HT-29 (cell line): ENCODE data around the gene PTBP1. TPM values are rescaled to one million over a fixed set of nuclear protein-coding genes. Genes with fewer than 3 reads are reported as not detected.

Experiments used
- DNase-seq: peaks from one replicate; pipeline ENCODE4 v3.0.0-alpha.2; 2015; ENCODE audit warnings: low spot score
- total RNA-seq: library from RNA; depleted of rRNA; stranded (reverse); fragments of >200 nt; shearing (Covaris generic); gene quantifications from 2 replicates; pipeline ENCODE4 v1.2.3, GENCODE V29; 2014

PTBP1 gene
- total RNA-seq, 1 experiment from 2014 or later, result 599 TPM

DNA sequence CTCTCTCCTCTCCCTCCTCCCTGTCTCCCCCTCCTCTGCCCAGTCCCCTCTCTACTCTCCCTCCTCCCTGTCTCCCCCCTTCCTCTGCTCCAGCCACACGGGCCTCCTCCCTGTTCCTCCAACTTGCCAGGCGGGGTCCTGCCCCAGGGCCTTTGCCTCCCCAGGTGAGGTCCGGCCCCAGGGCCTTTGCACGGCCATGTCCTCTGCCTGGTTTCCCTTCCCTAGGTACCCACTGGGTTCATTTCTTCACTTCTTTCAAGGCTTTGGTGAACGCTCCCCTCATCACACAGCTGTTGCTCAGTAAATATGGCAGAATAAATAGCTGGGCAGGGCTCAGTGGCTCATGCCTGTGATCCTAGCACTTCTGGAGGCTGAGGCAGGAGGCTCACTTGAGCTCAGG, 25.2 kb upstream of the PTBP1 start:
- no peak for DNase-seq

DNA sequence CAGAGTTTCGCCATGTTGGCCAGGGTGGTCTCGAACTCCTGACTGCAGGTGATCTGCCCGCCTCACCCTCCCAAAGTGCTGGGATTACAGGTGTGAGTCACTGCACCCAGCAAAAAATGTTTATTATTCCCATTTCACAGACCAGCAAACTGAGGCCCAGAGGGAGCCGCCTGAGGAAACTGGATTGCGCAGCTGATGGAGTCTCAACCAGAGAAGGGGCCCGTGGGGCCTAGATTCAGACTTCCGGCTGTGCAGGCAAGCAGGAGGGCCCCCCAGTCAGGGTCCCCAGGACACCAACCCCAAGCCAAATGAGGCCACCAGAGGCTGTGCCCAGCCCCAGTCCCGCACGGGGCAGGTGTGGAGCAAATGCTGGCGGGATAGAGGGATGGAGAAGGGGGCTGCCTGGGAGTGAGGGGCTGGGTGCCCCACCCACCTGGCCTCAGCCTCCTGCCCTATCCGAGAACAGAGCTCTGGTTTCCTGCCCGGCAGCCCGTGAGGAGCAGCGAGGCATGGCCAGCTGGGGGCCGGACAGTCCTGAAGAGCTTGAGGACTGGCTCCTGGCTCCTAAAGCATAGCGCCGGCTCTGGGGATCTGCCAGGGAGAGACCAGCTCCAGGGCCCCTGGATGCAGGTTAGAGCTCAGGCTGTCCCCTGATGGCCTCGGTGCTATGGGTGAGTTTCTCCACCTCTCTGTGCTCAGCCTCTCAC, 24.4 kb upstream of the PTBP1 start:
- DNase-seq, result no peak

DNA sequence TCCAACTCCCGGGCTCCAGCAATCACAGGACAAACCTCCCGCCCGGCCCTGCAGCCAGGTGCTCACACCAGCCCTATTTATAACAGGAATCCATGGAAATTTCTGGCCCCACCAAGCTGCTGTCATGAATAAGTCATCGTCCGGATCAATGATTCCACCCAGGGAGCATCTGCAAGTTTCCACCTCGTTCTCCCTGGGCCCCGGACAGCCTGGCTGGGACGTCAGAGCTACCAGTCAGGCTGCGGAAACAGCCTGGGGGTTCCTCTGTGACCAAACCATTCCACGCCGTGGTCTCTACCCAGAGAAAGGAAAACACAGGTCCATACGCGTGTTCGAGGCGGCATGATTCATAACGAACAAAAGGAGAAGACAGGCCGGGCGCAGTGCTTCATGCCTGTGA, 20.7 kb upstream of the PTBP1 start:
- DNase-seq, result no peak

DNA sequence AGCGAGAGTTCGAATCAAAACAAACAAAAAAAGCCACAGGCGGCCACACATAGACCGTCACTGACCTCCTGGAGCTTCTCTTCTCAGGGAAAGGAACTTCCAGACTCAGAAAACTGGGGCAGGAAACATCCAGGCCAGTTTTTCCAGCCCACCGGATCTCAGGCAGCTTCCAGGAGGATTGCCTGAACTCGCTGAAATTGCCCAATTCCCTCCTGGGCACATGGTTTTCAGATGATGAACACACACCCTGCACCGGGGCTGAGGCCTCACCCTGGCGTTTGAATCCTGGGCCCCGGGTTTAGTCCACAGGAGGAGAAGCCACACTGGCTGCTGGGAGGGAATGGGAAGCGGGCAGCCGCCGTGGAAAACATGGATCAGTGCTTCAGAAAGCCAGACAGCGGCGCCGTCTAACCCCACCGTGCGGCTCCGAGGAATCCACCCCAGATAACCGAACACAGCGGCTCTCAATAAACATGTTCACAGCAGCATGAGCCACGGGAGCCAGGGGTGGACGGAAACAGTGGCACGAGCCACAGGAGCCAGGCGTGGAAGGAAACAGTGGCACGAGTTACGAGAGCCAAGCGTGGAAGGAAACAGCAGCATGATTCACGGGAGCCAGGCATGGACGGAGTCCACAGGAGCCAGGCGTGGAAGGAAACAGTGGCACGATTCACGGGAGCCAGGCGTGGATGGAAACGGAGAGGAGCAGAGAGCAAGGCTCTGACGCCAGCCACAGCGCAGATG, 18.2 kb upstream of the PTBP1 start:
- DNase-seq, result no peak

- DNase-seq, result no peak
Measured at GRCh38 chr19:780935-781334, 16.3 kb upstream of the PTBP1 start.

GRCh38 chr19:781800-782184, 15.5 kb upstream of the PTBP1 start:
- no peak for DNase-seq

GRCh38 chr19:782185-782877, 14.9 kb upstream of the PTBP1 start:
- peak; percentile 57 for DNase-seq

DNA sequence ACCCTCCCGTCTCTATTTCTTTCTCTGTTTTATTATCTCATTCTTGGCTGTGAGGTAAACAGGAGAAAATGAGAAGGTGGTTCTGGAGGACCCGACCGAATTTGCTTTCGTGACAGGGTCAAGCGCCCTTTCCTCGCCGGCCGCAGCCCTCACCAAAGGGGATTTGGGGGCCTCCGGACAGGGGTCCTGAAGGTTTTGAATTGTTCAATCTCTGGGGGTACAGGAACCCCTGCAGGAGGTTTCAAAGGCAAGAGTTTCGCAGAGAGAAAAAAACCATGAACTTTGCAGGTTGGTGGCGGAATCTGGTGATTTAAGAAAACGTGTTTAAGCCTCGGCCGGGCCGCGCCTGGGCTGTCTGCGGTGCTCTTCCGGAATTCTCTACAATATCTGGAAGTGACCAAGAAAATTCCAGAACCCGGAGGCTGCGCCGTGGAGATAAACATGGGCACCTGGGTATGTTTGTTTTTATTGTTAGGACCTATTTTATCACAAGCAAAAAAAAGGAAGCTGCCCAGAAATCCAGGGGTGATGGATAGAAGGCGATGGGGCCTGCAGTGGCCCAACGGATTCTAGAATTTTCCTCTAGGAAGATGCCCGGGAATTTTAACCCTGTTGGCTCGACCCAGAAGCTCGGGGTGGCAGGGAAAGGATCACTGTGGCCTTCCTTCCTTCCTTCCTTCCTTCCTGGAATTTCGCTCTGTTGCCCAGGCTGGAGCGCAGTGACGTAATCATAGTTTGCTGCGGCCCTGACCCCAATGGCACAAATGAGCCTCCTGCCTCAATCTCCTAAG, 14.2 kb upstream of the PTBP1 start:
- no peak for DNase-seq

DNA sequence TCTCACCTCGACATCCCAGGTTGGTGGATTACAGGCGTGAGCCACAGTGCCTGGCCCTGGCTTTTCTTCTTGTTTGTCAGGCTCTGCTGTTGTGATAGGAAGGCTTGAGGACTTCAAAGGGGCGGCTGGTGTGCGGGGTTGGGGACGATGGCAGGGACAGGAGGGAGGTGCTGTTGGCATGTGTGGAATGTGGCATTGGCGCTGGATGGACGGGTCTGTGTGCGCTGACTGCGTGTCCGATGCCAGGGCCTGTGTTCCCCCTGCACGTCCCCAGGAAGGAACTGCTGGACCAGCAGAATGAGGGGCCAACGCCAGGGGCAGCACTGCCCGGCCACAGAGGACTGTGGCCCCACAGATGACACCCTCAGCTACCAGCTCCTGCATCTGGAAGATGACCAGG, 12.7 kb upstream of the PTBP1 start:
- DNase-seq, result peak; percentile 41

DNA sequence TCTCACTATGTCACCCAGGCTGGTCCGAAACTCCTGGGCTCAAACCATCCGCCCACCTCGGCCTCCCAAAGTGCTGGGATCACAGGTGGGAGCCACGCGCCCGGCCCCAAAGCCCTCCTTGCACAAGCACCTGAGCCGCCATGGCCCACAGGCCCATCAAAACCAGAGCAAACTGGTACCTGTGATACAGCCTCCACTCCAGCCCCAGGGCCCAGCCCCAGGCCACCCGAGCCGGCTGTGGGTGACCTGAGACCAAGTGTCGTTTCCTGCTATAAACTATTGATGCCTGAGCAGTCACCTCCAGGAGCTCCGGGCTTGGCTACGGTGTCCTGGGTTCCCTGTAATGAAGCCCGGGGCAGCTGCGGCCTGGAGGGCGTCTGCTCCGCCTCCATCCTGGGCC, 9.7 kb upstream of the PTBP1 start:
- DNase-seq, result no peak

GRCh38 chr19:788686-788982, 8.6 kb upstream of the PTBP1 start:
- no peak for DNase-seq

GRCh38 chr19:788983-789700, 8.1 kb upstream of the PTBP1 start:
- no peak for DNase-seq

DNA sequence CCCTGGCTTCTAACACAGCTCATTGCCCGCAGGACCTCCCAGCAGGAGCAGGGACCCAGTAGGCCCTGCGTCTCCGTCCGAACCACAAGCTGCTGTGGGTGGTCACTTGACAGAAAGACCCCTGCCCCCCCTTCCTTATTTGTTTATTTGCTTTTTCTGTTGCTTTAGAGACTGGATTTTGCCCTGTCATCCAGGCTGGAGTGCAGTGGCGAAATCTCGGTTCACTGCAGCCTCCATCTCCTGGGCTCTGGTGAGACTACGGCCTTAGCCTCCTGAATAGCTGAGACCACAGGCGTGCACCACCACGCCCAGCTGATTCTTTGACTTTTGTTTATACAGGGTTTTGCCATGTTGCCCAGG, 7.6 kb upstream of the PTBP1 start:
- no peak for DNase-seq

DNA sequence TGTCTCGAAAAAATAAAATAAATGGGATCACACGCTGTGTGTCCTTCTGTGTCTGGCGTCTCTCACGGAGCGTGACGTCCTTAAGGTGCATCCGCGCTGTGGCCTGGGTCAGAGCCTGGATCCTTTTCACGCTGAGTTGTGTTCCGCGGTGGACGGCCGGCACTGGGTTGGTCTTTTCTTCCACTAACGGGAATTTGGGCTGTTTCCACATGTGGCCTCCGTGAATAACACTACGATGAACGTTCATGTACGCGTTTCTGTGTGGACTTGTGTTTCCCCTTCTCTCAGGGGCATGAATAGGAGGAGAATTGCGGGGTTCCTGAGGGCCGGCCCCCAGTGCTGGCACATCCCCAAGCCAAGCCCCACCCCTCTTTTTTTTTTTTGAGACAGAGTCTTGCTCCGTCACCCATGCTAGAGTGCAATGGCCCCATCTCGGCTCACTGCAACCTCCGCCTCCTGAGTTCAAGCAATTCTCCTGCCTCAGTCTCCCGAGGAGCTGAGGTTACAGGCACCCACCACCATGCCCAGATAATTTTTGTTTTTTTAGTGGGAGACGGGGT, 6.2 kb upstream of the PTBP1 start:
- no peak for DNase-seq

DNA sequence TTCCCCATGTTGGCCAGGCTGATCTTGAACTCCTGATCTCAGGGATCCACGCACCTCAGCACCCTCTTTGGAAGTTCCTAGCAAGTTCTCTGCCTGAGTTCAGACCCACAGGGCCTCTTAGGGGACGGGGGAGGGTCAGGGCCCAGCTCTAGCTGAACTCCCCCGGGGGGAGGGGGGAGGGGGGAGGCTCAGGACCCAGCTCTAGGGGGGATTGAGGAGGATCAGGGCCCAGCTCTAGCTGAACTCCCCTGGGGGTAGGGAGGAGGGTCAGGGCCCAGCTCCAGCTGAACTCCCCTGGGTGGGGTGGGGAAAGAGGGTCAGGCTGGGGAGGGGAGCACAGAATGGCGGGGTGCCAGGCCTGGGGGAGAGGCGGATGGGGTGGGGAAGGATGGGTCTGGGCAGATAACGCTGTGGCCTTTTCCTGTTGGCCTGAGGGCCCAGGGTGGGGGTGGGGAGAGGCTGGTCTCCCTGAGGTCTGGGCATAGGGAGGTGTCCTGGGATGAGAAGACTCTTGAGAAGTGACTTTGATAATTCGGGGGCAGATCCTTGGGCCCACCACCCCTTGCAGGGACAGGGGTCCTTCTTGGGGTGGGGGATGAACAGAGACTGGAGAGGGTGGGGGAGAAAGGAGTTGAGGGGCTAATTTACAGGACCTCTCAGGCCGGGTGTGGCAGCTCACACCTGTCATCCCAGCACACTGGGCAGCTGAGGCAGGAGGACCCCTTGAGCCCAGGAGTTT, 5.5 kb upstream of the PTBP1 start:
- DNase-seq, result no peak

DNA sequence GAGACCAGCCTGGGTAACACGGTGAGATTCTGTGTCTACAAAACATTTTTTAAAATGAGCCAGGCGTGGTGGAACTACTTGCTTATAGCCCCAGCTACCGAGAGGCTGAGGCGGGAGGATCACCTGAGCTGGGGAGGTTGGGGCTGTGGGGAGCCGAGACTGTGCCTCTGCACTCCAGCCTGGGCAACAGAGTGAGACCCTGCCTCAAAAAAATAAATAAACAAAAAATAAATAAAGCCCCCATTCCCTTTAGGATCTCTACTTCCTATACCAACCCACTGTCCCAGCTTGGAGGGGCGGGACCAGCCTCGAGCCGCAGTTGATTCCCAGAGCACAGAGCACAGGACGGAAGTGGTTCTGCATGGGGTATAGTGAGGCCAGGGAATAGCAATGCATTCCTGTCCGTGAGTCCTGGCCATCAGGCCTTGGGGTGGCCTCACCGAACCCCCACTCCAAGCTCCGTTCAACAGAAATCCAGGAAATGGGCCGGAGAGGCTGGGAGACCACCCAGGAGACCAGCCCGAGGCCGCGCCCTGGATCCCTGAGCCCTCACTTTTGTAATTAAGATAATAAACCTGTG, 4.9 kb upstream of the PTBP1 start:
- no peak for DNase-seq

DNA sequence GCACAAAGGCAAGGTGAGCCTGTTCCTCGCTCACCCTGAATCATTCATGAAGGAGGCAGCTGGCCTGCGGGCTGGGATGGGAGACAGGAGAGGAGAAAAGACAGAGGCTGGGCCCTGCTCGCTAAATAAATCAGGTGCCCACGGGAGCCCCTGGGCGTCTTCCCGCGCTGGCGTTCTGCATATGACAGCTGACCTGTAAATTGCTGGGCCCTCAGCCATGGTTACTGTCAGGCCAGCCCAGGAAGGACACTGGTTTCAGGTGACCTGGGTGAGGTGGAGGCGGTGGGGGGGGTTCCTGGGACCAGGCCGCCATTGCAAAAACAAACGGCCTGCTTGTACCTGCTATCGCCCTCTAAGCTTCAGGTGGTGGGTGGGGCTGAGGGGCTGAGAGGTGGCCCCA, 3.4 kb upstream of the PTBP1 start:
- no peak for DNase-seq

DNA sequence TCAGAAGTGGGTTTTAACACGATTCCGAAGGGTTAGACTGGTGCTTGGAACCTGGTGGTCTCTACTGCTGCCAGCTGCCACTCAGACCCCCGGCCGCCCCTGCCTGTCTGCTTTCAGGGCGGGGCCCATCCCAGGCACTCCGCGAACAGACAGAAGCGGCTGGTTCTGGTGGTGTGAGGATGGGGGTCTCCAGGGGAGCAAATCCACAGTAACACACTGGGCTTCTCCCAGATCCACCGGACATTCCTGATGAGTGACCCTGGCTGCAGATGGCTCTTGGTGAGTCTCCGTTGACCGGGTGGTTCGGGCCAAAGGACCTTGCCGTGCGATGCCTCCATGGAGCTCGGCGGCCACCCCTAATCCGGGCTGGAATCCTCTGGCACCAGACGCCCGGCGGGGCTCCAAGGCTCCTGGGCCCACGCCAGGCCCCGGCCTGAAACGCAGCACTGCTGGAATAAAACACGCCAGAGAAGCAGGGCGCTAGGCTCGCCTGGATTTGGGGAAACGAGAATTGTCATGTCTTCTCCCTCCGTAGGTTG, 2.1 kb upstream of the PTBP1 start:
- no peak for DNase-seq

DNA sequence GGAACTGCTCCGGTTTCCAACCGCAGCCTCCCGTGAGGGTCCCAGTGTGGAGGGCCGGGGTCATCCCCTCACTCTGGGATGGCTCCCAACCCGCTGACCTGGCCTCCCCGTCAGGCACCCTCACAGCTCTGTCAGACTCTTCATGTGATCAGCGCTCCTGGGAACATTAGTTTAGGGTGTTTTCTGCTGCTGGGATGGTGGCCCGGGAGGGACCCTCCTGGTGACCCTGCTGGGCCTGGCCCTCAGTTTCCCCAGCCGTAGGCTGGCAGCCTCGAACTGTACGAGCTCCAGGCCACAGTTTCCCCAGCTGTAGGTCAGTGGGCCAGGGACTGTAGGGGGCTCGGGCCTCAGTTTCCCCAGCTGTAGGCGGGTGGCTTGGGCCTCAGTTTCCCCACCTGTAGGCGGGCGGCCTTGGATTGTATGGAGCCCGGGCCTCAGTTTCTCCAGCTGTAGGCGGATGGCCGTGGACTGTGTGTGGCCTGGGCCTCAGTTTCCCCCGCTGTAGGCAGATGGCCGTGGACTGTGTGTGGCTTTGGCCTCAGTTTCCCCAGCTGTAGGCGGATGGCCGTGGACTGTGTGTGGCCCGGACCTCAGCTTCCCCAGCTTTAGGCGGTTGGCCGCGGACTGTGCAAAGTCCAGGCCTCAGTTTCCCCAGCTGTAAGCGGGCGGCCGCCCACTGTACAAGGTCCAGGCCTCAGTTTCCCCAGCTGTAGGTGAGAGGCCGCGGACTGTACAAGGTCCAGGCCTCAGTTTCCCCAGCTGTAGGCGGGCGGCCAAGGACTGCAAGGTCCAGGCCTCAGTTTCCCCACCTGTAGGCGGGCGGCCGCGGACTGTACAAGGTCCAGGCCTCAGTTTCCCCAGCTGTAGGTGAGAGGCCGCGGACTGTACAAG, 1.3 kb upstream of the PTBP1 start:
- DNase-seq, result no peak
